Uterus (tissue), 4 donors: ENCODE results near the gene LPCAT2. TPM values are rescaled to one million over a fixed set of nuclear protein-coding genes. Genes with fewer than 3 reads are reported as not detected.

Source experiments
- DNase-seq, 2 donors: peaks; one replicate each; pipeline ENCODE4 v3.0.0-alpha.2; 2019 to 2020
- H3K27ac ChIP-seq, 2 donors: fragments of 200-600 bp; sonication (generic); 1 replicate in 1 of 2; 2 replicates in 1 of 2; pipeline ENCODE4 v1.5.1; 2016 to 2018
- H3K27me3 ChIP-seq, 2 donors: fragments of 200-600 bp; sonication (generic); one replicate each; pipeline ENCODE4 v1.5.1; 2018 to 2019; ENCODE audit warnings: control low read depth in 1 of 2
- H3K36me3 ChIP-seq, 2 donors: fragments of 200-600 bp; sonication (generic); one replicate each; pipeline ENCODE4 v1.5.1; 2019; ENCODE audit warnings: control low read depth in 1 of 2
- H3K4me1 ChIP-seq, 2 donors: fragments of 200-600 bp; sonication (generic); one replicate each; pipeline ENCODE4 v1.5.1; 2018 to 2019; ENCODE audit warnings: control low read depth in 1 of 2
- H3K4me3 ChIP-seq, 2 donors: fragments of 200-600 bp; sonication (generic); 1 replicate in 1 of 2; 2 replicates in 1 of 2; pipeline ENCODE4 v1.5.1; 2018 to 2019; ENCODE audit warnings: mild to moderate bottlenecking in 1 of 2
- H3K9me3 ChIP-seq, 2 donors: fragments of 200-600 bp; sonication (generic); one replicate each; pipeline ENCODE4 v1.5.1; 2019; ENCODE audit warnings: control low read depth in 1 of 2
- POLR2A ChIP-seq, 2 donors: fragments of 450-650 bp; IDR thresholded peaks; one replicate each; pipeline ENCODE4 v1.6.1; 2016; ENCODE audit warnings: antibody characterized with exemption in 2 of 2, mild to moderate bottlenecking in 1 of 2, moderate library complexity in 1 of 2
- intact Hi-C: fragments of 100-400 bp; cut with DNase I; formaldehyde crosslinking; loops from one replicate; pipeline ENCODE4 v1.15.1; 2023; ENCODE audit warnings: low total_unique reads
- total RNA-seq, 4 donors: library from RNA; depleted of rRNA in 3 of 4; stranded (reverse); fragments of >200 nt in 3 of 4; gene quantifications; one replicate each; pipeline versions ENCODE4 v1.1.0 to v1.2.4, GENCODE V29; 2014 to 2023
- TF ChIP-seq, protein P1 (sequence below), 4 experiments: fragments of 200-600 bp in 2 of 4; fragments of 450-650 bp in 2 of 4; sonication (generic) in 2 of 4; IDR thresholded peaks; one replicate each; pipeline ENCODE4 v1.5.1; 2016 to 2019; ENCODE audit warnings: antibody characterized with exemption in 4 of 4, mild to moderate bottlenecking in 2 of 4, moderate library complexity in 1 of 4
- donor health status: DM: yes; HTN: yes; CAD: no.

LPCAT2 gene
- total RNA-seq, 4 donors from 2014 or later: 28.8 to 52.9 (median 36.3) TPM

DNA sequence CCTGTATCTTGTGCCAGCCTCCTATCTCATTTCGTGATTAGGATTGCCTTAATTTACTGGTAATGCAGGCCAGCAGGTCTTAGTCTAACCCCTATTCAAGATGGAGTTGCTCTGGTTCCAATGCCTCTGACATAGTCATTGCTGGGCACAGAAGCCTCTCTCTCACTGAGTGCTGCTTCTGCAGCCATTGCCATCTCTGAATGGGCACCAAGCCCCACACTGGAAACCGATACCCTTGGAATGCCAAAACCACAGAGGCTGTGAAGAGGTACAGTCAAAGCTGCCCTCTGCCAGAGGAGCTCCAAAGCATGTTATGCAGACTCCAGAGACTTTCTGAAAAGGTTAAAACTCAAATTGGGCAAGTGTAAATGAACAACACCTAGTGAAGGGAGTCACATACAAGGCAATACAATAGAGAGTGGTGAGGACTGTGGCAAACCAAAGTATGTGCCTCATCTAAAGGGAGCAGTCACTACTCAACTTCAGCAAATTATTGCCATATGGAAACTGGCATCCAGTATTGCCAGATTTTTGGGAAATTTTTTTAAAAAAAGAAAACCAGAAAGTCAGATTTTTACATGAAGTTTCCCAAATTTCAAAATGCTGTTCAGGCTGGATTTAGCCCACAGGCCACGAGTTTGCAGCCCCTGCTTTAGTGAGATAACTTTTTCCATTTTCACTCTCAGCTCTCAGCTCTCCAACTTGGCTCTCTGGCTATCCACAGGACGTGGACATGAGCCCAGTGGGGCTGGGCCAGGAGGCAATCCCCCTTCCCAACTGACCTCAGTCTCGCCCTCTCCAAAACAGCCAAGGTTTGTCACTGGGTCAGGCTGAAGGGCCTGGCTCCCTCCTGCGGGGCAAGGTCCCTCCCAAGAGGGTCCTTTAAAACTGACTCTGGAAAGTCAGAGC is 32.0 kb upstream of the LPCAT2 start:
- Histone ChIP-seq H3K4me3 (no peak overlapping the region), H3K4me1 (peaks cover 0 to 6% of the 10 kb centered on the region in 2 donors), H3K36me3 (no peaks in the 10 kb centered on the region), H3K9me3 (no peaks in the 10 kb centered on the region), H3K27ac (peak overlapping the region; percentile 95 to 97), H3K27me3 (no peaks in the 10 kb centered on the region)
- peak in 1 of 2 donors; percentile 80 for DNase-seq
- intact Hi-C loops: no loop called here
- TF ChIP-seq, protein P1, sequence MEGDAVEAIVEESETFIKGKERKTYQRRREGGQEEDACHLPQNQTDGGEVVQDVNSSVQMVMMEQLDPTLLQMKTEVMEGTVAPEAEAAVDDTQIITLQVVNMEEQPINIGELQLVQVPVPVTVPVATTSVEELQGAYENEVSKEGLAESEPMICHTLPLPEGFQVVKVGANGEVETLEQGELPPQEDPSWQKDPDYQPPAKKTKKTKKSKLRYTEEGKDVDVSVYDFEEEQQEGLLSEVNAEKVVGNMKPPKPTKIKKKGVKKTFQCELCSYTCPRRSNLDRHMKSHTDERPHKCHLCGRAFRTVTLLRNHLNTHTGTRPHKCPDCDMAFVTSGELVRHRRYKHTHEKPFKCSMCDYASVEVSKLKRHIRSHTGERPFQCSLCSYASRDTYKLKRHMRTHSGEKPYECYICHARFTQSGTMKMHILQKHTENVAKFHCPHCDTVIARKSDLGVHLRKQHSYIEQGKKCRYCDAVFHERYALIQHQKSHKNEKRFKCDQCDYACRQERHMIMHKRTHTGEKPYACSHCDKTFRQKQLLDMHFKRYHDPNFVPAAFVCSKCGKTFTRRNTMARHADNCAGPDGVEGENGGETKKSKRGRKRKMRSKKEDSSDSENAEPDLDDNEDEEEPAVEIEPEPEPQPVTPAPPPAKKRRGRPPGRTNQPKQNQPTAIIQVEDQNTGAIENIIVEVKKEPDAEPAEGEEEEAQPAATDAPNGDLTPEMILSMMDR (IDR thresholded peaks at IDR 0.05): no peak
- TF ChIP-seq POLR2A (IDR thresholded peaks at IDR 0.05): no peak

DNA sequence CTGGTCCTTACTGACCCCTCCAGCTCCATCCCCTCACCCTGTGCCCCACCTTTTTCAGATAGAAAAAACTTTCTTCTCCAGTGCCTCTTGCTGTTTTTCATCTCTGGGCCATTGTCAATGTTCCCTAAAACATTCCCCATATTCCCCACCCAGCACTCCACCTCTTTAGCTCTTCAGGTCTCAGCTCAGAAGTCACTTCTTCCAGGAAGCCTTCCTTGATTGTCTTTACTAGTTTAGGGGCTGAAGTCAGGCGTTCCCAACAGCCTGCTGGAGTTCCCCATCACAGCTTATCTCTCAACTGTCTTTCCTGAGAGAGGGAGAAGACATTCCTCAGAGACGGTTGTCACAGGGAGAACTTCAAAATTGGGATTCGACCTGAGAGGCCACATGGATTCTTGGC is 31.1 kb upstream of the LPCAT2 start:
- TF ChIP-seq, protein P1 (IDR thresholded peaks at IDR 0.05): no peak
- TF ChIP-seq POLR2A (IDR thresholded peaks at IDR 0.05): no peak
- intact Hi-C loops: no loop called here
- Histone ChIP-seq H3K4me1 (peaks cover 0 to 6% of the 10 kb centered on the region in 2 donors), H3K27ac (peak overlapping the region; percentile 95 to 97), H3K9me3 (no peaks in the 10 kb centered on the region), H3K27me3 (no peaks in the 10 kb centered on the region), H3K36me3 (no peaks in the 10 kb centered on the region), H3K4me3 (no peak overlapping the region)
- DNase-seq: no peak

DNA sequence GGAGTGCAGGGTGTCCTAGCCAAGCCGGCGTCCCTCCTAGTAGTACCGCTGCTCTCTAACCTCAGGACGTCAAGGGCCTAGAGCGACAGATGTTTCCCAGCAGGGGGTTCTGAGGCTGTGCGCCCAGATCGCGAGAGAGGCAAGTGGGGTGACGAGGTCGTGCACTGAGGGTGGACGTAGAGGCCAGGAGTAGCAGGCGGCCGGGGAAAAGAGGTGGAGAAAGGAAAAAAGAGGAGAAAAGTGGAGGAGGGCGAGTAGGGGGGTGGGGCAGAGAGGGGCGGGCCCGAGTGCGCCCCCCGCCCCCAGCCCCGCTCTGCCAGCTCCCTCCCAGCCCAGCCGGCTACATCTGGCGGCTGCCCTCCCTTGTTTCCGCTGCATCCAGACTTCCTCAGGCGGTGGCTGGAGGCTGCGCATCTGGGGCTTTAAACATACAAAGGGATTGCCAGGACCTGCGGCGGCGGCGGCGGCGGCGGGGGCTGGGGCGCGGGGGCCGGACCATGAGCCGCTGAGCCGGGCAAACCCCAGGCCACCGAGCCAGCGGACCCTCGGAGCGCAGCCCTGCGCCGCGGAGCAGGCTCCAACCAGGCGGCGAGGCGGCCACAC is 29.9 kb upstream of the LPCAT2 start, which contains the start of gene MMP2:
MMP2 (plus strand) TSS at position 372 of the 603 bp plus-strand sequence. CDS start 282 bp downstream, outside the sequence.
- intact Hi-C loops: no loop called here
- Histone ChIP-seq H3K9me3 (no peaks in the 10 kb centered on the region), H3K4me1 (peaks cover 0 to 6% of the 10 kb centered on the region in 2 donors), H3K27me3 (no peaks in the 10 kb centered on the region), H3K27ac (peak within 1 kb of the TSS; percentile 95 to 97), H3K36me3 (no peaks in the 10 kb centered on the region), H3K4me3 (peak within 1 kb of the TSS; percentile 50 to 73)
- peak; percentile 86 to 87 for DNase-seq
- TF ChIP-seq POLR2A (IDR thresholded peaks at IDR 0.05): no peak
- TF ChIP-seq, protein P1 (IDR thresholded peaks at IDR 0.05): no peak

DNA sequence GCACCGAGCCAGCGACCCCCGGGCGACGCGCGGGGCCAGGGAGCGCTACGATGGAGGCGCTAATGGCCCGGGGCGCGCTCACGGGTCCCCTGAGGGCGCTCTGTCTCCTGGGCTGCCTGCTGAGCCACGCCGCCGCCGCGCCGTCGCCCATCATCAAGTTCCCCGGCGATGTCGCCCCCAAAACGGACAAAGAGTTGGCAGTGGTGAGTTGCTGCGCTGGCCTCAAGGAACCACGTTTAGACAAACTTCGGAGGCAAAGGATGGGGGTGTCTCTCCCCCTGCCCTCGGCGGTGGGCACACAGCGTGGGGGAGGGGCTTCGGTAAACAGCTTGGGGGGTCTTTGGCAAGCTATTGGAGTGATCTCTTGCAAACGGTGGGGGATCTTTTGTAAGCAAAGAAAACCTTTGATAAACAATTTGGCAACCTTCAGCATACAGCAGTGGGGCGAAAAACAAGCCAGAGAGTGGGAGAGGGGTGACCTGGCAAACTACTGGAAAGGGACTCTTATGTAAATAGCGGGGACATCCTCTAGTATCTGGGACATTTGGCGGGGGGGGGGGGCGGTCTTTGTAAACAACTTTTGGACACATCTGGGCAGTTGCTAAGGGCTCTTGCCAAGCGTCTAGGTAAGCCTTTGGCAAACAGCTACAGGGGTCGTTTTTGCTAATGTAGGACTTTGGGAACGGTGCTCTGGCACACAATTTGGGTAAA is 29.3 kb upstream of the LPCAT2 start:
- peak overlapping the region; percentile 50 to 73 for H3K4me3 ChIP-seq
- peak overlapping the region; percentile 95 to 97 for H3K27ac ChIP-seq
- peaks cover 0 to 6% of the 10 kb centered on the region in 2 donors for H3K4me1 ChIP-seq
- no peaks in the 10 kb centered on the region for H3K9me3 ChIP-seq
- H3K27me3 ChIP-seq: no peaks in the 10 kb centered on the region
- H3K36me3 ChIP-seq: no peaks in the 10 kb centered on the region
- no peak for TF ChIP-seq POLR2A (IDR thresholded peaks at IDR 0.05)
- TF ChIP-seq, protein P1 (IDR thresholded peaks at IDR 0.05): no peak
- intact Hi-C loops: no loop called here
- DNase-seq: no peak
